Cardiac septum (tissue), 1 donor: Measurements from ENCODE around the gene GCN1. TPM values are rescaled to one million over a fixed set of nuclear protein-coding genes. Genes with fewer than 3 reads are reported as not detected.
A peak's percentile ranks its signal among the peaks of the same experiment; 100 is the strongest.

Experiments used
- DNase-seq: peaks from one replicate; pipeline ENCODE4 v3.0.0-alpha.2; 2020; ENCODE audit warnings: low spot score
- intact Hi-C: fragments of 100-400 bp; cut with DNase I; formaldehyde crosslinking; loops from one replicate; pipeline ENCODE4 v1.14.0; 2022
- total RNA-seq: library from RNA; stranded (reverse); fragmentation: NEBNext Ultra II Directional; extraction: Animal tissue kit (Norgen Biotek cat#: 25700); gene quantifications from one replicate; pipeline ENCODE4 v1.2.1, GENCODE V29; 2021
- donor health status: DM: no; HTN: no; CAD: no.

GCN1 gene
- total RNA-seq, 1 donor from 2014 or later = 39.8 TPM

DNA sequence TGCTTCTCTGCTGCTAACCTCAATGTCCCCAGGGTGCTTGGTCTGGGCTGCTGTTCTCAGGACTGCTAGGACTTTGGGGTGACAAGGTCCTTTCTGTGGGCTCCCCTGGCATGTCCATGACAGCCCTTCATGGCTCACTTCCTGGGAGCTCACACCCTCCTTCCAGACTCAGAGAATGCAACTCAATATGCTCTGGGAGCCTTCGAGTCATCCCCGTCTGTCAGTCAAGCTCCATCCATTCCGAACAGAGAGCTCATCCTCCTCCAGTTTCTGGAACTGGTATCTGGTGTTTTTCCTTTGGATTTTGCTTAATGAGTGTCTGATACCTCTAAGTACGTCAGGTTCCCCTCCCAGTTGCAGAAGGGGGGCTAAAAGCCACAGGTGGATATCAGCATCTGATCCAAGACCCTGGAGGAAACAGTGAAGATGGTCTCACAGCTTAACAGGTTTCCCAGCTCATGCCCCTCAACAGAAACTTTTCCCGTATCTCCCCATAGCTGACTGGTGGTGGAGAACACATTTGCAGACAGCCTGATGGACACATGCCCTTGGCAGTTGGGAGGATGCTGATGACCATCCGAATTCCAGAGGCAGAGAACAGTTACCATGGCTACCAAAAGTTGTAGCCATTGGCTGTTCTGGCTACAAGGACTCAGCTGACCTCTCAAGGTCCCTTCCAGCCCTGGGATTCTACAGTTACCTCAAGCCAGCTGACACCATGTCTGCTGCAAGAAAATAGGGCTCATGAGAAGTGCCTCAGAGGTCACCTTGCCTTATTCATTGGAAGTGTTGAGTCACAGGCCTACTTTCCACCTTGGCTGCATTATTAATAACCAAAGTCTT lies 68.5 kb downstream of the GCN1 start:
- intact Hi-C loops = no loop called here
- no peak for DNase-seq

DNA sequence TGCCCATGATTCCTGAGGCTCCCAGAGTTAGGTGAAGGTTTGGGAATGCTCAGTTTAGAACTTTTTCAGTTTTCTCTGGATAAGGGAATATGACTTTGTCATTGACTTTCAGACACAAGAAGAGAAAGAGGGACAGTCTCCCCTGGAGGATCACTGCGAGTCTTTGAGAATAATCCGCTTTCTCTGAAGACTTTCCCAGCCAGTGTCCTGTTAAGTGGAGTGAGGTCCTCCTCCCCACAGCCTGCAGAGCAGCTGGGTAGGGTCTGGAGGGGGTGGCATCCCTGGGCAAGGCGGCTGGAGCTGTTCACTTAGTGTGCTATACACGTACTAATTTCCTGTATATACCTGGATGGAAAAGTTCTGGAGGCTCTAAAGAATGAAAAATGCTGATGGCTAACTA lies 69.5 kb downstream of the GCN1 start:
- no peak for DNase-seq

DNA sequence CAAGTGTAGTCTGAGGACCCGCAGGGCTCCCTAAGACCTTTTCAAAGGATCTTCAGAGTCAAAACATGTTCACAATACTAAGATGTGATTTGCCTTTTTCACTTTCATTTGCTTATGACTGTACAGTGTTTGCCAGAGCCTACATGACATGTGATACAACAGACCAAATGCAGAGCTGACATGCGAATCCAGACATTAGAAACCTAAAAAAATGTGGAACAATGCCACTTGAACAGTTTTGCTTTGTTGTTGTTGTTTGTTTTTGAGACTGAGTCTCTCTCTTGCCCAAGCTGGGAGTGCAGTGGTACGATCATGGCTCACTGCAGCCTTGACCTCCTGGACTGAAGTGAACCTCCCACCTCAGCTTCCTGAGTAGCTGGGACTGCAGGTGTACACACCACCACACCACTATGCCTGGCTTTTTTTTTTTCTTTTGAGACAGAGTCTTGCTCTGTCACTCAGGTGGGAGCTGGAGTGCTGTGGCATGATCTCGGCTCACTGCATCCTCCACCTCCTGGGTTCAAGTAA lies 72.7 kb downstream of the GCN1 start:
- no peak for DNase-seq
- intact Hi-C loops = no loop called here

More for the DNA sequence above, 69.5 kb downstream of the GCN1 start:
- intact Hi-C loops = no loop called here

DNA sequence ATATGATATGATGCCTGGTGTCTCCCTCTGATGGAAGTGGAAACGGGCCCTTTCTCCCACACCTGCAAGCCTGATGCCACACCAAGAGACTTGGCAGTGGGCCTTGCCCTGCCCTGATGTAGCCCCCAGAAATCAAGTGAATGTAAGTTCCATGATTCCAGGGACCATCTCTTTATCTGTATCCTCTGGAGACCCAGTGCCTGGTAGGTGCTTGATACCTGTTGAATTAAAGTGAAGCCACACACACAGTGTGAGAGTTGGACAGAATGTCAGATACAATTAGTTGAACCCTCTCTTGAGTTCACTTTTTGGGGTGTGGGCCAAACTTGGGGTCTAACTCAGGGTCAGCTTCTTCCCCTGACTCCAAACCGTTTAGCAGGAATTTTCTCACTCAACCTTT lies 73.2 kb downstream of the GCN1 start:
- DNase-seq = no peak
- intact Hi-C loops = no loop called here

DNA sequence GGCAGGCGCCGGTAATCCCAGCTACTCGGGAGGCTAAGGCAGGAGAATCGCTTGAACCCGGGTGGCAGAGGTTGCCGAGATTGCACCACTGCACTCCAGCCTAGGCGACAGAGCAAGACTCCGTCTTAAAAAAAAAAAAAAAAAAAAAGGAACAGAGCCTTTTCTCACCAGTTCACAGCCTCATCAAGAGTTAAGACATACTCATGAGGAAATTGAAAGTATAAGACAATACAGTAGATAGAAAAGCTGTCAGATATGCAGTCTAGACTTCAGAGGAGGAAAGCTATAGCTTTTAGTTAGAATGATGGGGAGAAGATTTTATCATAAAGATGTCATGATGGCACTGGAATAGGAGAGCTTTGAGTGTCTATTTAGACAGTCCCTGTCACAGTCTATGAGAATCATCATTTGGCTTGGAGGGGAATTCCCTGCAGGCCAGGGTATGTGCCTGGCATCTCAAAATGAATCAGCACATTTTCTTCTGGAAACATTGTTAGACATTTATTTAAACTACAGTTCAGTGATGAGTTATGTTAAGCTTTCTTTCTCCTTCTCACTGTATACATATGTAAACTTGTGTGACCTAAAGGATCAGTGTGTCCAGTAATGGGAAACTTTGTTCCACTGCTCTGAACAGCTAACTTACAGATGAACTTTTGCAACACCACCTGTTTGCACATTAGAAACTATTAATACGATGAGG lies 75.1 kb downstream of the GCN1 start:
- intact Hi-C loops = loop anchor here (10.0 kb wide), 1 partner anchor 145 kb away; the partner anchor contains the start of gene PXN
- no peak for DNase-seq

DNA sequence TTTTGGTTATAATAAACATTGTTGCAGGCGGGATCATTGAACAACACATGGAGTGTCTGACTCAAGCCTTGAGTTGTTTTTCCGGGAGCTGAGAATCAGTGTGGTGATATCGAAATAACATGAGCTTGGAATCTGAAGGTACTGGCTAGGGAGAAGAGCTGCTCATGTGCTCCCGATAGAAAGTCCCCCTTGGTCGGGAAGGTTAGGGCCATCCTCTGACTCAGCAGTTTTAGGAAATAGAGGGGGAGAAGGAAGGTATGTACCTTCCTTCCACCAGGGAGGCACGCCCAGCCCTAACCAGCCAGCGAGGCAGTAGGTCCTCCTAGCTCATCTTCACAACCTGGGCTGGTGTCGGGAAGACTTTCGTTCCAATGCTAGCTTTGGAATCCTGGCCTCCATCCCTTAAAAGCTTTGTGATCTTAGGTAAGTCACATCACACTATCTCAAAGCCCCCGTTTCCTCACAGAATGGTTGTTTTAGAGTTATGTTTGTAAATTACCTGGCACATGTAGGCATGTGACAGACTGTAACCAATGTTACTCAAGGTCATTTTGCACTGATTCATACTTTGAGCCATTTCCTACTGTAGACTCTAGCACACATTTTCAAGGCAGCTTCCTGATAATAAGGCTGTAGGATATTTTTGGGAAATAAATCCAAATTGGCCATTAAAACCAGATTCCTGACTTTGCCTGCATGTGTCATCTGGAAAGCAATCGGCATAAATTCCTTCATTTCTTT lies 76.0 kb downstream of the GCN1 start:
- intact Hi-C loops = loop anchor here (10.0 kb wide), 1 partner anchor 146 kb away; the partner anchor contains the start of gene PXN

DNA sequence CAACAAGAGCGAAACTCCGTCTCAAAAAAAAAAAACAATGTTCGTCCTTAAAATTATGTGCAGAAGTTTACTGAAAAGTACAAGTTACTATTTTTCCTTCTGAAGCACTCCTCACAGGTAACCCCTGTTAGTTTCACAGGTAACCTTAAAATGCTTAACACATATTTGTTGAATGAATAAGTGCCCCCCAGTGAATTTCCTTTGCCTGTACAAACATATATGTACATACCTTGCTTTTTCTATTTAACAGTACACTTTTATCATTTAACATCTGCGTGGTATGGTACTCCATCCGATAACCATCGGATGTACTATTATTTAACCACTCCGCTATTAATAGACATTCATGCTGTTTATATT lies 76.6 kb downstream of the GCN1 start:
- intact Hi-C loops = loop anchor here (10.0 kb wide), 1 partner anchor 147 kb away; the partner anchor contains the start of gene PXN
- no peak for DNase-seq

More for the DNA sequence above, 76.0 kb downstream of the GCN1 start:
- DNase-seq = no peak

DNA sequence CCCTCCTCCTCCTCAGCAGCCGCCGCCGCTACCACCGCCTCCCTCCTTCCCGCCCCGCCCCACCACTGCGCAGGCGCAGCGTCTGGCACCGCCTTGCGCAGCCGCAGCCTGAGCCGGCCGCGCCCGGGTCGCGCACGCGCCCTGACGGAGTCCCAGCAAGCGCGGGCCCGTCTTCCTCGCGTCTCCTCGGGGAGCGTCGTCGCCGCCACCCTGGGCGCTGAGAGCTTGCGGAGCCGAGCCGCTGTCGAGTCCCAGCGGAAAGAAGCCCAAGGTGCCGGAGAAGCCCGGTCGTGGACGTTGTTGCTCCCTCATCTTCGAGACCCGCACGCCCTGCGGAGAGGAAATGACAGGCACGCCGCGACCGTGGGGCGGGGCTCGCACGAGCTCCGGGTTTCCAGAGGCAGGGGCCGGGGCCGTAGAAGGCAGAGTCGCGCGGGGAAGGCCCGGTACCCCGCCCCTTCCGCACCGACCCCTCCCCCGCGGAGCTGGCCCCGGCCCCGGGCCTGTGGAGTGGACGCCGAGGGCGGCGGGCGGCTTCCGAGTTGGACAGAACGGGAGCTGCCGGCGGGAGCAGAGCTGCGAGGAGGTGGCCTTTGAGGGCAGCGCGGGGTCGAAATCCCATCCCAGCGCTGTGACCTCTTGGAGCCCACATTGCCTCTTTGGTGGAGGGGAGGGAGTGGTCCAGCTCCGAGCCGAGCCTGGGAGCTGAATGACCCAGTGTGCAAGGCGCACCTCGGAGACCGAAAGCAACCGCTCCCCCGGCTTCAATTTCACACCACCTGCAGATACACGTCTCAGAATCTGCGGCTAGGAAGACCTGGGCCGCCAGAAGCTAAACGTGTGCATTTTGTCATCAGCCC lies 77.5 kb downstream of the GCN1 start:
- intact Hi-C loops = loop anchor here (10.0 kb wide), 1 partner anchor 148 kb away; the partner anchor contains the start of gene PXN
- DNase-seq = peak; percentile 98

DNA sequence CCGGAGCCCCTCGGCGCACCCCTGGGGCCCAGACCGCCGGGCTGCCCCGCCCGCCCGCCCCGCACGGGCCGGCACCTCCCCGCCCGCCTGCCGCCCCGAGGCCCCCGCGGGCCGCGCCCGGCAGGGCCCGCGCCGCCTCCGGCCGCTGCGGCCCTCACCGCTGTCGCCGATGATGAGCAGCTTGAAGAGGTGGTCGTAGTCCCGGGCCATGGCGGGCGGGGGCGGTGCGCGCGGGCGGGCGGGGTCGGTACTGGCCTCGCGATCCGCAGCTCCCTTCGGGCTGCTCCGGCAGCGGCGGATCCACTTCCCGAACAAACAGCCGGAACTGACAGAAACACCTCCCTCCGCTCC lies 78.1 kb downstream of the GCN1 start, which contains the start of gene RAB35:
TSS of gene RAB35 (minus strand) at position 313 of the 351 bp plus-strand sequence. CDS start at position 210, 103 bp downstream.
- intact Hi-C loops = loop anchor here (10.0 kb wide), 1 partner anchor 148 kb away; the partner anchor contains the start of gene PXN

DNA sequence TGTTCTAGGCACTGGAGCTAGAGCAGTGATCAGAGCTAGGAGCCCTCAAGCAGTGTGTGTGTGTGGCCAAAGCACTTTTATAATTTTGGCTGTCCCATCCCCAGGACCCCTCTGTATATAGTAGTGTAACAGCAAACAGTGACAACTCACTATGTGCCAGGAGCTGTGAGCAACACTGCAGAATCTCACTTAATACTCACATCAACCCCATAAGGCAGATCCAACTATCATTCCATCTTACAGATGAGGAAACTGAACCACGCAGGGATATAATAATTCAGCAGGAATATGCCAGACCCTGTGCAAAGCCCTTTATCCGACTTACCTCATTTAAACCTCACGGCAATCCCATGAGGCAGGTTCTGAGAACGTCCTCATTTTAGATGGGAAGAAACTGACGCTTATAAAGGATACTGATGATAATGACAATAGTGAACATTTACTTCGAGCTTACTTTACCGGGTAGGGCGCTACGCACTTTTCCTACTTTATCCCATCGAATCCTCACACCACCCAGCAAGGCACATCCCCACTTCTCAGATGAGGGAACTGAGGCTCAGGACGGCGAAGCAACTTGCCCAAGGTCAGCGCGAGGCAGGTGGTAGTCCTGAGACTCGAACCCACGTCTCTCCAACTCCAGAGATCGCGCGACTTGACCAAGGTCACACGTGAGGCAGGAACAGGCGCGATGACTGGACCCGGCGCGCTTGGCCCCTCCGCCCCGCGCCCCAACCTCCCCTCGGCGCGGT lies 78.6 kb downstream of the GCN1 start:
- no peak for DNase-seq
- intact Hi-C loops = loop anchor here (10.0 kb wide), 1 partner anchor 149 kb away; the partner anchor contains the start of gene PXN

More for the DNA sequence above, 78.1 kb downstream of the GCN1 start, which contains the start of gene RAB35:
- no peak for DNase-seq

DNA sequence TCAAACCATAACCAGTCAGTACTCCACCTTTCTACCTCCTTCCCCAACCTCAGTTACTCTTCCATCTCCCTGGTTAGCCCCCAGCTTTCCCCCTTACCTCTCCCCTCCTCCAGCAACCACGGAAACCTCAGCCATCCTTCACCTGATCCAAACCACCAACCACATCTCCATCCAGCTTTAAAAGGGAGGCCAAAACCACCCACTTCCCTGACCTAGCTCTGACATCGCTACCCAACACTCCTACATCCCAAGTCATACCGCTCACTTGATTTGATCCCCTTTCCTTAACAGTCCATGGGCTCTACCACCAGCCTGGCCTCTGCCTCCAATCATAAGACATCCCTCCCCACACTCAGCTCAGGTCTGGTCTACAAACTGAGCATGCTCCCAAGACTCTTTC lies 79.4 kb downstream of the GCN1 start:
- no peak for DNase-seq
- intact Hi-C loops = loop anchor here (10.0 kb wide), 1 partner anchor 150 kb away; the partner anchor contains the start of gene PXN

DNA sequence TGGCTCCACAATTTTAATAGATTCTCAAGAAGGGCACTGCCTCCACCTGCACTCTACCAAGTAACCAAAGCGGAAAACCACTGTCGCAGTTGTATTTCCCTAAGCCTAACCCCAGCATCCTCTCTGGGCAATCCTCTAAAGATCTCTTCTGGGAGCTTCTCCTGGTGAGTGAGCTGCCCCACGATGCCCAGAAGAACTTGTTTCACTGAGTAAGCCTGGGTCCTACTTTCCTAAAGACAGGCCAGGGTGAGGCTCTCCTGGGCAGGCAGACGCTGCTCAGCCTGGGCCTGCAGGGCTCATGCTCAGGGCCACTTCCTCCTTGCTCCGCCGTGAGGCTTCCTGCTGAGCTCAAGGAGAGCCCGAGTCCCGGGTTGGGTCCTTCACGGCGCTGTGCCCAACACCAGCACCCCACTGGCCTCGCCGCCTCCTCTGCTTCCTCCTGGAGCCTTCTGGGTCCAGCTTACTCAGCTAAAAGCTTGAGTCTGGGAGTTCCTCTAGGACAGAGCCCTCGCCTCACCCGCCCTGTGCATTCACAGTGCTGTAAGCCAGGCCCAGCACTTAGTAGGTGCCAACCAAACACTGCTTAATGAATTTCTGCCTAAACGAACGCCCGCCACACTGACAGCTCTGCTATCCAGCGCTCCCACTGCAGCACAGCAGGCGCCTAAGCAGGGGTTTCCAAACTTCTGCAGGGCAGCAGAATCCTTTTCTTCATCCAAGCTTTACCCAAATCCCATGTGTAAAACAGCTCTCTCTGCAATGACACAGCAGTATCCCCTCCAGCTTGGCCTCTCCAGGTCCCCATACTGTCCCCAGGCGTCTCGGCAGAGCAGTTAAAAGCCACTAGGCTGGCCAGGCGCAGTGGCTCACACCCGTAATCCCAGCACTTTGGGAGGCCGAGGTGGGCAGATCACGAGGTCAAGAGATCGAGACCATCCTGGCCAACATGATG lies 83.7 kb downstream of the GCN1 start:
- intact Hi-C loops = loop anchor here (10.0 kb wide), 1 partner anchor 154 kb away; the partner anchor contains the start of gene PXN
- DNase-seq = peak; percentile 90

DNA sequence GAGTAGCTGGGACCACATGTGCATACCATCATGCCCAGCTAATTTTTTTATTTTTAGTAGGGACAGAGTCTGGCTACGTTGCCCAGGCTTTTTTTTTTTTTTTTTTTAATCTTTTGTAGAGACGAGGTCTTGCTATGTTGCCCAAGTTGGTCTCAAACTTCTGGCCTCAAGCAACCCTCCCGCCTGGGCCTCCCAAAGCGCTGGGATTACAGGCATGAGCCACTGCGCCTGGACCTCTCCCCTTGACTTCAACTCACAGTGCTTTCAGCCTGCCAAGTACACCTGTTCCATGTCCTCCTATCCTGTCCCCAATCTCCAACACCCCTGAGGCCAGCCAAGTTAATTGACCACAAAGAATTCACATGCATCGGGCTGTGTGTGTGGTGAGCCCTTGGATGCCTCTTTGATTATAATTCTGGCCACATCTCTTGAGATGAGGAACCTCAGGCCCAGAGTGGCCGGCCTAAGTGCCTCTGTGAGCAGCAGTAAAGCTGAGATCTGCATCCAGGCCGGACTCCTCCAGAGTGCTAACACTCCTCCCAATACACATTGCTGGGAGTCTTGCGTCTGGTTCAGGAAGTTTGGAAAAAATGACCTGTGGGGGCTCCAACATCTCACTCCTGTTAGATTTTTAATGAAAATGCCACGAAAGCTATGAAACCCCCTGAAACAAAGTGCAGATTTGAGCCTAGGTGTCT lies 84.8 kb downstream of the GCN1 start:
- no peak for DNase-seq
- intact Hi-C loops = loop anchor here (10.0 kb wide), 1 partner anchor 155 kb away; the partner anchor contains the start of gene PXN

DNA sequence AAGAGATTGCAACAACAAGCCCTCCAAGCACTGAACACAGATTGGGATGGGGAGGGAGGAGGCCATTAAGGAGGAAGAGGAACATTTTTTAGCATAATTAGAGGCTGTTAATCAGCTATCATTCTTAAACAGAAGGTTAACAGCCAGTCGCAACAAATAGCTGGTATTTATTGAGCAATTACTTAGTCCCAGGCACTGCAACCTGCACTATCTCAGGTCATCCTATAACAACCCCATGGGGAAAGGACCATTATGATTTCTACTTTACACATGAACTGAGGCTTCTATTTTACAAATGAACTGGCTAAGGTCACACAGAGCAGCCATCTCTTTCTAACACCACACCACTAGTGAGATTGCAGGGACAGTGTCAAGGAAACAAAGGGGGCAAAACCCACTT lies 88.4 kb downstream of the GCN1 start:
- intact Hi-C loops = no loop called here
- DNase-seq = no peak

DNA sequence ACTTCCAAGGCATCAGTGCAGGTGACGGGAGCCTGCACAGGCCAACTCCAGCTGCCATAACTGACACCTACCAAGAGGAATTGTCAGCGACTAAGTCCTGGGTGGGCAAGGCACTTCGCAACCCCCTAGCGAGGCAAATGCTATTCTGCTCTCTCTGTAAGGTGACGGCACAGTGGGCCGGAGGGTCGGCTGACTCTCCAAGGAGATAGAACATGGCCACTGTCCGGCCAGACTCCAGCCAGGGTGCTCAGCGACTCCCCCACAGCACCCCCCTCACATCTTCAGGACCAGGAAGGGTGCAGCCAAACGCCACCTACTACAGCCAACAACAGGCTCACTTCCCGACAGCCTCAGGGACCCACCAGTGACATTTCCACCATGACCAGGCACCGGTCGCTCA lies 91.1 kb downstream of the GCN1 start:
- intact Hi-C loops = no loop called here
- DNase-seq = no peak

DNA sequence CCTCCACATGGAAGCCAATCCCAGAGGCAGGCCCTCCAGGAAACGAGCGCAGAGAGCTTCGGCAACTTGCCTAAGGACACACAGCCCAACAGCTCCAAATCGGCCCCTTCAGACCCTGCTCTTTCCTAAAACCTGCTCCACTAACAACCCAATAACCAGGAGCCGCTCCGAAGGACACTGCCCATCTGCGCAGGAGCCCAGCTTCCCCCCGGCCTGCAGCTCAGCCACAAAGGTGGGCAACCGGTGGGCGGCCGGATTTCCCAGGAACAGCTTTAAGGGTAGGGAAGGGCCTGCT lies 91.5 kb downstream of the GCN1 start:
- intact Hi-C loops = no loop called here
- no peak for DNase-seq
